GM18870 (cell line): ENCODE measurements around the gene TACC2.
"Not testable (repeated sequence)": the region's sequence is repeated elsewhere in the genome, so short reads cannot be mapped to it uniquely, and the experiment has no call there.

Experiments used
- ATAC-seq: cut with Tn5 transposase; IDR thresholded peaks from one replicate; pipeline ENCODE4 v1.9.1; 2021; ENCODE audit warnings: moderate library complexity; ENCODE audit not compliant: unreplicated experiment

Gene TACC2

GRCh38 chr10:121976607-121977006 lies 12.4 kb upstream of the TACC2 start:
- no peak for ATAC-seq

GRCh38 chr10:121978511-121978910 lies 10.5 kb upstream of the TACC2 start:
- no peak for ATAC-seq

GRCh38 chr10:121981346-121981745 lies 7.6 kb upstream of the TACC2 start:
- ATAC-seq, result no peak

DNA sequence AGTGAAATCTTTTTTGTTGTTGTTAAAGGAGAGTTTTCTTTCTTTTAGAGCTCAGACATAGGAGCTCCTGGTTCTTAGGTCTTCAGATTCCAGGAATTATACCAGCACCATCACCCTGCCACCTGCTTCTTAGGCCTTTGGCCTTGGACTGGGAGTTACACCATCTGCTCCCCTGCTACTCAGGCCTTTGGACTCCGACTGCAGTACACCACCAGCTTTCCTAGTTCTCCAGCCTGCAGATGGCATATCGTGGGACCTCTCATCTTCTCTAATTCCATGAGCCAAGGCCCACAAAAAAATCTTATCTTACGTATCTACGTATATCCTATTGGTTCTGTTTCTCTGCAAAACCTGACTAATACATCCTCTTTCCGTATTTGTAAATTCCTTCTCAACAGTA lies 5.1 kb upstream of the TACC2 start:
- no peak for ATAC-seq

DNA sequence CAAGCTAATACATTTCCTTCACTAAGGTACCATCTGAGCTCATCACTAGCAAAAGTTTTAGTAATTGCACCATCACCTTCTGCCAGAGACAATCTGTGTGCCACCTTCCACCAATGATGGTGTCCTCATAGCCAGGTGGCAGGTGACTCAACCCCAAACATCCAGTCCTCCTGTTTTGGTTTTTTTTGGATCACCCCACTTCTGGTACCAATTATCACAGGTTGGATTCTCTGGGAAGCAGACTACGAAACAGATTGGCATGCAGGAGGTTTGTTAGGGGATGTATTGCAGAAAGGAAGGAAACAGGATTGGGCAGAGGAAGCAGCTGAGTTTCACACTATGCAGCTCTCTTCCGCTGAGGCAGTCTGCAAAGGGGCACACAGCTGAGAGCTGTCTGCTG lies 4.5 kb upstream of the TACC2 start:
- no peak for ATAC-seq

GRCh38 chr10:121990015-121990677 lies 1.2 kb downstream of the TACC2 start:
- ATAC-seq, result no peak

DNA sequence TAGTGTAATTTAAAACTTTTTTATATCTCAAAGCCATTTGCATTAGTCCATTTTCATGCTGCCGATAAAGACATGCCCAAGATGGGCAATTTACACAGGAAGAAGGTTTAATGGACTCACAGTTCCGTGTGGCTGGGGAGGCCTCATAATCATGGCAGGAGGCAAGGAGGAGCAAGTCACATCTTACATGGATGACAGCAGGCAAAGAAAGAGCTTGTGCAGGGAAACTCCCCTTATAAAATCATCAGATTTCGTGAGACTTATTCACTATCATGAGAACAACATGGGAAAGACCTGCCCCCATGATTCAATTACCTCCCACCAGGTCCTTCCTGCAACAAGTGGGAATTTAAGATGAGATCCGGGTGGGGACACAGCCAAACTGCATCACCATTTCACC lies 2.8 kb downstream of the TACC2 start:
- ATAC-seq, result not testable (repeated sequence)

- no peak for ATAC-seq
Observed at GRCh38 chr10:121994429-121994941, 5.5 kb downstream of the TACC2 start.

- ATAC-seq, result no peak
Observed at GRCh38 chr10:121998462-121998861, 9.5 kb downstream of the TACC2 start.

DNA sequence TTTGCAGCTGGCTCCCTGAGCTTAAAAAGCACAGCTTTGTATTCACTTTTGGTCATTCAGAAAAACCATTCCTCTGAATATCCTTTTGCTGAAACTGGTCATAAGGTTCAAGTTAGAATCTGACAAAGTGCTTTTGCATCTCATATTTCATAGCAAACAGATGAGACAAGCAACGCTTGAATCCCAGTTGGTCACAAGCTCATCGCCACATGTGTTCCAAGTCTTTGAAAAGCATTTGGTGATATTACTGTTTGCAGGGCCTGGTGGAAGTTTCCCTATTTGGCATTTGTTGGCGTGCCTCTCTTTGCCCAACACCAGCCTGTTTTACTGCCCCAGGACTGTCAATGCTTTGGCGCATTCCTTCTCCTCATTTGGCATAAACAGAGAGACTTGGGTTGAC lies 10.3 kb downstream of the TACC2 start:
- no peak for ATAC-seq

DNA sequence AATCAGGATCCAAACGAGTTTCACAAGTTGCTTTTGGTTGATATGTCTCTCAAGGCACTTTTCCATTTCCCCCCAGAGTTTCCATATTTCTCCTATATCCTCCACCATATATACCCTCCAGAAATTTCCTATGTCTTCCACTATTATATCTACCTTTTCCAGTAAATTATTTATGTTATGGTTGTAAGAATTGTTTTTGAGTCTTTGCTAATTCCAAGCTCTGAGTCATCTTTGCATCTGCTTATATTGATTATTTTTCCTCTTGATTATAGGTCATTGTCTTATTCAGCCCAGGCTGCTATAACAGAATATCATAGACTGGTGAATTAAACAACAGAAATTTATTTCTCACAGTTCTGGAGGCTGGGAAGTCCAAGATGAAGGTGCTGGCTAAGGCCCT lies 12.7 kb downstream of the TACC2 start:
- no peak for ATAC-seq

DNA sequence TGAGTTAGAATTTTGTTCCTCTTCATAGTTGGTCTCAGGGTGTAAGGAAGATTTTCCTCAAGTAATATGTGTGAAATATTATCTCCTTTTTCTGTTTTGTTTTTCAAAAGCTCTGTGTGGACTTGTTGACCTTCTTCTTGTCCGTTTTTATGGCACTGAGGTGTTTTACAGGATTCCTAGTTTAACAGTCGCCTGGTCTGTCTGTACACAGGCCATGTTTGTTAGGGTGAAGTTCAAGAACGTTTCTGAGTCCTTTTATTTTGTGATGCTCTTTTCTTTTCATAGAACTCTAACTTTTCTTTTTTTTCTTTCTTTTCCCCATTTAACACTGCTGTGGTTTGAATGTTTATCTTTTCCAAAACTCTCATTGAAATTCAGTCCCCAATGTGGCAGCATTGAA lies 18.5 kb downstream of the TACC2 start:
- no peak for ATAC-seq

GRCh38 chr10:122010405-122011050 lies 21.6 kb downstream of the TACC2 start:
- no peak for ATAC-seq

DNA sequence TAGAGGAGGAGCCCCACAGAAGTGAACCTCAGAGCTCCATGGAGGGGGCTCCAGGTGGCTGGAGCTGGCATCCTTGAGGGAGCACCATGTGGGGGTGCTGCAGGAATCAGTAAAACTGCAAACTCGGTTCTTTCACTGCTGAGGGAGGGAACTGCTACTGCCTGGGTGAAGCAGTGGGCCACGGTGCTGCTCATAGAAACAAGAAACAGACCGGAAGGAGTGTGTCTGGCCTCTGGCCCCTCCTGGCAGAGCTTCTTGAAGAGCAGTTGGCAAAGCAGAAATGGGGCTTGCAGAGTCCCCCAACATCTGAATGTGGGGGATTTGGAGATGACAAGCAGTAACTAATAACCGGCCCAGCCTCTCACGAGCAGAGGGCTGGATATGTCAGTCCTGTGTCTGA lies 23.8 kb downstream of the TACC2 start:
- no peak for ATAC-seq

- no peak for ATAC-seq
Observed at GRCh38 chr10:122013311-122013780, 24.4 kb downstream of the TACC2 start.

GRCh38 chr10:122014652-122015248 lies 25.8 kb downstream of the TACC2 start:
- no peak for ATAC-seq

DNA sequence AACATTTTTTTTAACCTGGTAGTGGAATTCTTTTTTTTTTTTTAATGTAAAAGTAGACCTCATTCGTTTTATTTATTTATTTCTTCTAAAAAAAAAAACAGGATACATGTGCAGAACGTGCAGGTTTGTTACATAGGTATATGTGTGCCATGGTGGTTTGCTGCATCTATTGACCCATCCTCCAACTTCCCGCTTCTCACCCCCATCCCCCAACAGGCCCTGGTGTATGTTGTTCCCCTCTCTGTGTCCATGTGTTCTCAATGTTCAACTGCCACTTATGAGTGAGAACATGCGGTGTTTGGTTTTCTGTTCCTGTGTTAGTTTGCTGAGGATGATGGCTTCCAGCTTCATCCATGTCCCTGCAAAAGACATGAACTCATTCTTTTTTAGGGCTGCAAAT lies 29.0 kb downstream of the TACC2 start:
- ATAC-seq, result not testable (repeated sequence)

DNA sequence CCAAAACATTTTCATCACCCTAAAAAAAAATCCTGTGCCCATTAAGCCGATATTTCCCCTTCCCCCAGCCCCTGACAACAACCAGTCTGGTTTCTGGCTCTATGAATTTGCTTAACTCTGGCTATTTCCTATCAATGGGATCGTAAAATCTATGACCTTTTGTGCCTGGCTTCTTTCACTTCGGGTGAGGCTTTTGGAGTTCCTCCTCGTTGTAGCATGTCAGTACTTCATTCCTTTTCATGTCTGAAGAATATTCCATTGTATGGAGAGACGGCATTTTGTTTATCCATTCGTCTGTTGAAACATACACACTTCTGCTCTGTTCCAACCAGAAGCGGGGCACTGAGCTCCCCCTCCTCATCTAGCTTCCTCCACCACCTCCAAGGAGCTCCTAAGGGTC lies 29.5 kb downstream of the TACC2 start:
- ATAC-seq, result no peak

DNA sequence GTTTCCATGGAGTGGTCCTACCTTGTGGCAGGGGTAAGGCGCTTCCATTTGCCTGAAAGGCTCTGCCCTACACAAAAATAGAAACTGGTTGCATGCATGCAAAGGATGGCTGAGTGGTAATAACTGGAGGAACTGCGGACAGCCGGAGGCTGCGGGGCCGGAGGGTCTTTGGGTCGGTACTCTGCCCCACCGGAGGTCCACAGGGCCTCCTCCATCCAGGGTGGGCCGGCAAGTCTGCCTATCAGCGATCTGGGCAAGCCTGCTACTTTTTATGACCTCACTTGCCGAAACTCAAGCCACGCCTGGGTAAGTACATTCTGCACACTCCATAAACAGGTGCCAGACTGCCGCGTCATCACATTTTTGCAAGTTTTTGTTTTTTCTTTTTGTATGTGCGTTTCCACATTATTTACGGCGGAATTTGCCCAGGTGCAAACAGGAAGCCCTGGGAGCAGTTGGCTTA lies 30.0 kb downstream of the TACC2 start:
- no peak for ATAC-seq

DNA sequence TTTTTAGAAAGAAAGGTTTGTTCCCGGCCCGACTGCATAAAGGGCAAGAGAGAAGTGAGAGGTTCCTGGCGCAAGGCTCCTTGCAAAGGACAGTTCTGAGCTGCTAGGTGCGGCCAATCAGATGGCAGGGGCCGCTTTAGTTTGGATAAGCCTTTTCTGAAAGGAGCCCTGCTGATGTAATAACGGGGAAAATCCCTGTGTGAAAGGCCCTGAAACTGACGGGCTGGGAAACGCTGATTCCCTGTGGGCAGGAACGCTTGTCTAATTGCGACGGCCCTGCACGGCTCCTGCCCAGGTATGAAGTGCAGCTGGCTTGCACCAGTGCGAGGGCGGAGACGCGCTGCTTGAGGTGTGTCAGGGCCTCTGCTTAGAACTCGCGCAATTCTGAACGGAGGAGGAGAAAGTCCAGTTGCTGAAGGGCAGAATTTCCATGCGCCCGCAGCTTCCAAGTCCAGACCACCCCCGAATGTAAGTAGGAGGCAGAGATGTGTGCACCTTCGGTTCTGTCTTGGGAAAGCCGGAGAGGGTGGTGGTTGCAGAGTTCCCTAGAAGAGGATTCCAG lies 30.5 kb downstream of the TACC2 start:
- ATAC-seq, result no peak

DNA sequence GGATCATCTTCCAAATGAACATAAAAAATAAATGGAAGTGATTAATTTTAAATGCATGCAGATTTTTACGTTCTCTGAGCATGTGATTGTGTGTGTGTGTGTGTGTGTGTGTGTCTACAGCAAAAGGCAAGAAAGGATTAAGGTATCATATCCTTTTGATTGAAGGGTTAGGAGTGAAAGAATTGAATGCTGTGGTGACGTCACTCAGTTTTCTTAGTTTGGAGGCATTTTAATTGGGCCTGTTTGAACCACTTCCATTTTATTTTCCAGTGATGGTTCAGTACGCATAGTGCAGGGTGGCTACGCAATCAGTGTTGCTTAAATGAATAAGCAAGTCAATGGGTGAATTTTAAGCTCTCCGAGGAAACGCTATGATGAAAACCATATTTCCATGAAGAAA lies 31.3 kb downstream of the TACC2 start:
- no peak for ATAC-seq

GRCh38 chr10:122021379-122021778 lies 32.4 kb downstream of the TACC2 start:
- no peak for ATAC-seq
